HepG2 (cell line): ENCODE results near the gene ABCD1. TPM values are rescaled to one million over a fixed set of nuclear protein-coding genes. Genes with fewer than 3 reads are reported as not detected.

Source experiments
- ARID2 ChIP-seq: sonication (generic); formaldehyde crosslinking; IDR thresholded peaks from 2 replicates; pipeline ENCODE4 v1.8.1; 2022; ENCODE audit warnings: mild to moderate bottlenecking, missing genetic modification reagents, borderline replicate concordance
- HDAC2 ChIP-seq: sonication (generic); formaldehyde crosslinking; IDR thresholded peaks from 2 replicates; pipeline ENCODE4 v1.4.0; 2020; ENCODE audit warnings: missing genetic modification reagents
- MAF1 ChIP-seq: sonication (generic); formaldehyde crosslinking; IDR thresholded peaks from 2 replicates; pipeline ENCODE4 v1.5.0; 2020; ENCODE audit warnings: missing genetic modification reagents, borderline replicate concordance
- PRPF4 ChIP-seq: fragments of 200-400 bp; formaldehyde crosslinking; IDR thresholded peaks from 2 replicates; pipeline ENCODE4 v1.6.1; 2016; ENCODE audit warnings: low read length, low read depth; ENCODE audit not compliant: poor library complexity, severe bottlenecking
- RXRB ChIP-seq: IDR thresholded peaks from 2 replicates; pipeline ENCODE4 v1.6.1; 2016; ENCODE audit warnings: borderline replicate concordance, missing genetic modification reagents, missing compliant biosample characterization
- SIN3A ChIP-seq: IDR thresholded peaks from 2 replicates; pipeline ENCODE4 v1.6.1; 2011; ENCODE audit warnings: low read depth, mild to moderate bottlenecking, control low read depth, low read length, borderline replicate concordance
- YEATS2 ChIP-seq: sonication (generic); formaldehyde crosslinking; IDR thresholded peaks from 2 replicates; pipeline ENCODE4 v1.4.0; 2020; ENCODE audit warnings: missing genetic modification reagents, borderline replicate concordance
- ZGPAT ChIP-seq: IDR thresholded peaks from 2 replicates; pipeline ENCODE4 v1.6.1; 2016; ENCODE audit warnings: mild to moderate bottlenecking
- ZNF10 ChIP-seq: sonication (generic); formaldehyde crosslinking; IDR thresholded peaks from 2 replicates; pipeline ENCODE4 v1.4.0; 2020; ENCODE audit warnings: mild to moderate bottlenecking, low read depth, missing genetic modification reagents, borderline replicate concordance
- ZNF382 ChIP-seq: sonication (generic); formaldehyde crosslinking; IDR thresholded peaks from 2 replicates; pipeline ENCODE4 v1.5.0; 2020; ENCODE audit warnings: missing genetic modification reagents, mild to moderate bottlenecking, borderline replicate concordance
- ZNF816 ChIP-seq: sonication (generic); formaldehyde crosslinking; IDR thresholded peaks from 2 replicates; pipeline ENCODE4 v1.8.0; 2022; ENCODE audit warnings: missing genetic modification reagents, mild to moderate bottlenecking, borderline replicate concordance
- polyA plus RNA-seq, 8 experiments: library from polyadenylated mRNA; depleted of rRNA in 3 of 8; stranded (reverse) in 7 of 8; unstranded in 1 of 8; fragments of >200 nt; fragmentation: Illumina TruSeq in 4 of 8; extraction: Trizol in 4 of 8; gene quantifications; 2 replicates each; pipeline versions ENCODE4 v1.2.1 to v1.2.3, GENCODE V29; 2011 to 2016; ENCODE audit warnings: low read depth in 4 of 8, missing spikeins in 1 of 8, mixed read lengths in 1 of 8; ENCODE audit not compliant: insufficient read depth in 1 of 8
- total RNA-seq, 5 experiments: library from RNA; depleted of rRNA; stranded (reverse); fragments of >200 nt; fragmentation: Illumina TruSeq; extraction: Trizol; gene quantifications; 2 replicates each; pipeline ENCODE4 v1.2.3, GENCODE V29; 2016; ENCODE audit warnings: low read depth in 1 of 5
- TF ChIP-seq, protein P1 (sequence below): sonication (generic); formaldehyde crosslinking; IDR thresholded peaks from 2 replicates; pipeline ENCODE4 v1.4.0; 2020; ENCODE audit warnings: missing genetic modification reagents, borderline replicate concordance
- TF ChIP-seq, protein P2 (sequence below): IDR thresholded peaks from 2 replicates; pipeline ENCODE4 v1.6.1; 2016; ENCODE audit warnings: missing genetic modification reagents, missing compliant biosample characterization
- TF ChIP-seq, protein P3 (sequence below): sonication (generic); formaldehyde crosslinking; IDR thresholded peaks from 2 replicates; pipeline ENCODE4 v1.8.1; 2023; ENCODE audit warnings: missing genetic modification reagents, inconsistent platforms, borderline replicate concordance
- TF ChIP-seq, protein P4 (sequence below): sonication (generic); formaldehyde crosslinking; IDR thresholded peaks from 2 replicates; pipeline ENCODE4 v1.8.0; 2022; ENCODE audit warnings: missing genetic modification reagents, mild to moderate bottlenecking, borderline replicate concordance
- TF ChIP-seq, protein P5 (sequence below): sonication (generic); formaldehyde crosslinking; IDR thresholded peaks from 2 replicates; pipeline ENCODE4 v1.8.0; 2022; ENCODE audit warnings: mild to moderate bottlenecking, missing genetic modification reagents; ENCODE audit not compliant: insufficient replicate concordance

Gene ABCD1
- total and polyA plus RNA-seq, 2 of the 13 experiments (the other 11 are each of a cell fraction or from before 2014, with no cell fraction given): 11.4 to 15.9 TPM

DNA sequence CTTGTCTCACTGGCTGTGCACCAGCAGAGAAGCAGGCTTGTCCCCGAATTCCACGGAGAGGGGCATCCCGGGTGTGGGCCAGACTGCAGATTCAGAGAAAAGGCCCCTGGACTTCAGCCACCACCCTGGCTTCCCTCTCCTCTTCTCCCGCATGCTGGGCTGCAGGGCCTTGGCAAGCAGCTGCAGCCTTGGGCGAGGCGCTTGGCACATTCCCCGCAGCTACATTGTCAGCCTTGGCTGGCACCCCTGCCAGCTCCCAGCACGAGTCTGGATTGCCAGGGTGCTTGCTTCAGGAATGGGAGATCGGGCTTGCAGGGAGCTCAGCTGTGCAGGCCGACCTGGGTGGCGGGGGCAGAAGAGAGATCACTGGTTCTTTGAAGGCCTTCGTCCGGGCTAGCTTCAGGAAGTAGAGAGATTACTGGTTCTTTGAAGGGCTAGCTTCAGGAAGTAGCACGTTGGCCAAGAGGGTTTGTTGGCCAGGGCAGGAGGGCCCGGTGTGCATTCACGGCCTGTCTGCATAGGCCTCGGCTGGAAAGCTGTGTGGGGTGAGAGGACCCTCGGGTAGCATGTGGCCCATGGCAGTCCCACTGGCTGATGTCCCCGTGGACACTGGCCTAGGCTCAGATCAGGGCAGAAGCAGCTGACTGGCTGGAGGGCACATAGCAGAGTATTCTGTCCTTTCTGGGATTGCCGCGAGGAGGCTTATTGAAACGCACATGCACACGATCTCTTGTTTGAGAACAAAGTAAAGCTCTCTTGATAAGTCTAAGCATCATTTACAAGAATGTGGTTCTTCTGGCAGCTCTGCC lies 2.7 kb downstream of the ABCD1 start (continued):
- TF ChIP-seq MAF1 (CRISPR knock-in tag) (no peak), ARID2 (CRISPR knock-in tag) (no peak), ZGPAT (no peak), SIN3A (no peak), RXRB (CRISPR knock-in tag) (no peak), HDAC2 (CRISPR knock-in tag) (no peak), ZNF10 (CRISPR knock-in tag) (no peak), YEATS2 (CRISPR knock-in tag) (no peak), ZNF382 (CRISPR knock-in tag) (no peak), ZNF816 (CRISPR knock-in tag) (no peak), PRPF4 (no peak)
- TF ChIP-seq, protein P1, sequence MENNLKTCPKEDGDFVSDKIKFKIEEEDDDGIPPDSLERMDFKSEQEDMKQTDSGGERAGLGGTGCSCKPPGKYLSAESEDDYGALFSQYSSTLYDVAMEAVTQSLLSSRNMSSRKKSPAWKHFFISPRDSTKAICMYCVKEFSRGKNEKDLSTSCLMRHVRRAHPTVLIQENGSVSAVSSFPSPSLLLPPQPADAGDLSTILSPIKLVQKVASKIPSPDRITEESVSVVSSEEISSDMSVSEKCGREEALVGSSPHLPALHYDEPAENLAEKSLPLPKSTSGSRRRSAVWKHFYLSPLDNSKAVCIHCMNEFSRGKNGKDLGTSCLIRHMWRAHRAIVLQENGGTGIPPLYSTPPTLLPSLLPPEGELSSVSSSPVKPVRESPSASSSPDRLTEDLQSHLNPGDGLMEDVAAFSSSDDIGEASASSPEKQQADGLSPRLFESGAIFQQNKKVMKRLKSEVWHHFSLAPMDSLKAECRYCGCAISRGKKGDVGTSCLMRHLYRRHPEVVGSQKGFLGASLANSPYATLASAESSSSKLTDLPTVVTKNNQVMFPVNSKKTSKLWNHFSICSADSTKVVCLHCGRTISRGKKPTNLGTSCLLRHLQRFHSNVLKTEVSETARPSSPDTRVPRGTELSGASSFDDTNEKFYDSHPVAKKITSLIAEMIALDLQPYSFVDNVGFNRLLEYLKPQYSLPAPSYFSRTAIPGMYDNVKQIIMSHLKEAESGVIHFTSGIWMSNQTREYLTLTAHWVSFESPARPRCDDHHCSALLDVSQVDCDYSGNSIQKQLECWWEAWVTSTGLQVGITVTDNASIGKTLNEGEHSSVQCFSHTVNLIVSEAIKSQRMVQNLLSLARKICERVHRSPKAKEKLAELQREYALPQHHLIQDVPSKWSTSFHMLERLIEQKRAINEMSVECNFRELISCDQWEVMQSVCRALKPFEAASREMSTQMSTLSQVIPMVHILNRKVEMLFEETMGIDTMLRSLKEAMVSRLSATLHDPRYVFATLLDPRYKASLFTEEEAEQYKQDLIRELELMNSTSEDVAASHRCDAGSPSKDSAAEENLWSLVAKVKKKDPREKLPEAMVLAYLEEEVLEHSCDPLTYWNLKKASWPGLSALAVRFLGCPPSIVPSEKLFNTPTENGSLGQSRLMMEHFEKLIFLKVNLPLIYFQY (CRISPR knock-in tag): no peak
- TF ChIP-seq, protein P2, sequence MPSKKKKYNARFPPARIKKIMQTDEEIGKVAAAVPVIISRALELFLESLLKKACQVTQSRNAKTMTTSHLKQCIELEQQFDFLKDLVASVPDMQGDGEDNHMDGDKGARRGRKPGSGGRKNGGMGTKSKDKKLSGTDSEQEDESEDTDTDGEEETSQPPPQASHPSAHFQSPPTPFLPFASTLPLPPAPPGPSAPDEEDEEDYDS: no peak
- TF ChIP-seq, protein P3, sequence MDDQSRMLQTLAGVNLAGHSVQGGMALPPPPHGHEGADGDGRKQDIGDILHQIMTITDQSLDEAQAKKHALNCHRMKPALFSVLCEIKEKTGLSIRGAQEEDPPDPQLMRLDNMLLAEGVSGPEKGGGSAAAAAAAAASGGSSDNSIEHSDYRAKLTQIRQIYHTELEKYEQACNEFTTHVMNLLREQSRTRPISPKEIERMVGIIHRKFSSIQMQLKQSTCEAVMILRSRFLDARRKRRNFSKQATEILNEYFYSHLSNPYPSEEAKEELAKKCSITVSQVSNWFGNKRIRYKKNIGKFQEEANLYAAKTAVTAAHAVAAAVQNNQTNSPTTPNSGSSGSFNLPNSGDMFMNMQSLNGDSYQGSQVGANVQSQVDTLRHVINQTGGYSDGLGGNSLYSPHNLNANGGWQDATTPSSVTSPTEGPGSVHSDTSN (CRISPR knock-in tag): no peak
- TF ChIP-seq, protein P4, sequence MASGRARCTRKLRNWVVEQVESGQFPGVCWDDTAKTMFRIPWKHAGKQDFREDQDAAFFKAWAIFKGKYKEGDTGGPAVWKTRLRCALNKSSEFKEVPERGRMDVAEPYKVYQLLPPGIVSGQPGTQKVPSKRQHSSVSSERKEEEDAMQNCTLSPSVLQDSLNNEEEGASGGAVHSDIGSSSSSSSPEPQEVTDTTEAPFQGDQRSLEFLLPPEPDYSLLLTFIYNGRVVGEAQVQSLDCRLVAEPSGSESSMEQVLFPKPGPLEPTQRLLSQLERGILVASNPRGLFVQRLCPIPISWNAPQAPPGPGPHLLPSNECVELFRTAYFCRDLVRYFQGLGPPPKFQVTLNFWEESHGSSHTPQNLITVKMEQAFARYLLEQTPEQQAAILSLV (CRISPR knock-in tag): no peak
- TF ChIP-seq, protein P5, sequence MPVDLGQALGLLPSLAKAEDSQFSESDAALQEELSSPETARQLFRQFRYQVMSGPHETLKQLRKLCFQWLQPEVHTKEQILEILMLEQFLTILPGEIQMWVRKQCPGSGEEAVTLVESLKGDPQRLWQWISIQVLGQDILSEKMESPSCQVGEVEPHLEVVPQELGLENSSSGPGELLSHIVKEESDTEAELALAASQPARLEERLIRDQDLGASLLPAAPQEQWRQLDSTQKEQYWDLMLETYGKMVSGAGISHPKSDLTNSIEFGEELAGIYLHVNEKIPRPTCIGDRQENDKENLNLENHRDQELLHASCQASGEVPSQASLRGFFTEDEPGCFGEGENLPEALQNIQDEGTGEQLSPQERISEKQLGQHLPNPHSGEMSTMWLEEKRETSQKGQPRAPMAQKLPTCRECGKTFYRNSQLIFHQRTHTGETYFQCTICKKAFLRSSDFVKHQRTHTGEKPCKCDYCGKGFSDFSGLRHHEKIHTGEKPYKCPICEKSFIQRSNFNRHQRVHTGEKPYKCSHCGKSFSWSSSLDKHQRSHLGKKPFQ (CRISPR knock-in tag): peak; percentile 30
